ENCODE data around the gene CRTC2. TPM values are rescaled to one million over a fixed set of nuclear protein-coding genes. Genes with fewer than 3 reads are reported as not detected.

The CRTC2 gene
- total RNA-seq, 4 donors from 2014 or later, result 14.3 to 28.1 (median 21.1) TPM

GRCh38 chr1:153977250-153978240 lies 19.1 kb upstream of the CRTC2 start, which contains the start of gene JTB:
Gene JTB, minus strand, starts transcription at chr1:153977674. Its CDS starts 422 bp downstream, at chr1:153977252.
- intact Hi-C loops (cut with DNase I; ENCODE audit: low total_unique reads), result loop anchor here (5.0 kb wide), 1 partner anchor 180 kb away; no protein-coding TSS in a partner anchor
- 0 to 1% methylated on average over 38 to 47 of the region's 75 CpGs for WGBS, 2 donors

GRCh38 chr1:153976819-153977249 lies 18.4 kb upstream of the CRTC2 start:
- DNase-seq (ENCODE audit: low spot score in 2 of 2), result no peak
- intact Hi-C loops (cut with DNase I; ENCODE audit: low total_unique reads), result loop anchor here (5.0 kb wide), 1 partner anchor 180 kb away; no protein-coding TSS in a partner anchor
- TF ChIP-seq POLR2A (IDR thresholded peaks at IDR 0.05) (no peak), CTCF (IDR thresholded peaks at IDR 0.05) (no peak)
- 0 to 1% methylated on average over 16 of the region's 16 CpGs for WGBS, 2 donors
- peak overlapping the region; percentile 87 for H3K4me3 ChIP-seq (ENCODE audit: low read depth, poor library complexity, severe bottlenecking)

More at GRCh38 chr1:153977250-153978240, 19.1 kb upstream of the CRTC2 start, which contains the start of gene JTB:
- peak; percentile 88 to 98 for DNase-seq (ENCODE audit: low spot score in 2 of 2)
- H3K4me3 ChIP-seq (ENCODE audit: low read depth, poor library complexity, severe bottlenecking), result peak within 1 kb of the TSS; percentile 87
- TF ChIP-seq POLR2A (IDR thresholded peaks at IDR 0.05) (peak in 1 of 2 donors; percentile 82), CTCF (IDR thresholded peaks at IDR 0.05) (no peak)

GRCh38 chr1:153973525-153973924 lies 15.1 kb upstream of the CRTC2 start:
- DNase-seq (ENCODE audit: low spot score in 2 of 2), result no peak
- 75 to 82% methylated on average over 7 of the region's 7 CpGs for WGBS, 2 donors
- no peak overlapping the region for H3K4me3 ChIP-seq (ENCODE audit: low read depth, poor library complexity, severe bottlenecking)
- intact Hi-C loops (cut with DNase I; ENCODE audit: low total_unique reads), result no loop called here
- no peak for TF ChIP-seq CTCF (IDR thresholded peaks at IDR 0.05)
- TF ChIP-seq POLR2A (IDR thresholded peaks at IDR 0.05), result no peak

GRCh38 chr1:153973071-153973470 lies 14.7 kb upstream of the CRTC2 start:
- DNase-seq (ENCODE audit: low spot score in 2 of 2), result no peak
- WGBS, 2 donors, result 90 to 91% methylated on average over 3 of the region's 3 CpGs

GRCh38 chr1:153970346-153970745 lies 11.9 kb upstream of the CRTC2 start:
- TF ChIP-seq CTCF (IDR thresholded peaks at IDR 0.05) (no peak), POLR2A (IDR thresholded peaks at IDR 0.05) (no peak)
- 82 to 89% methylated on average over 2 of the region's 2 CpGs for WGBS, 2 donors
- intact Hi-C loops (cut with DNase I; ENCODE audit: low total_unique reads), result no loop called here
- no peak for DNase-seq (ENCODE audit: low spot score in 2 of 2)
- no peak overlapping the region for H3K4me3 ChIP-seq (ENCODE audit: low read depth, poor library complexity, severe bottlenecking)

More at GRCh38 chr1:153973071-153973470, 14.7 kb upstream of the CRTC2 start:
- no peak for TF ChIP-seq CTCF (IDR thresholded peaks at IDR 0.05)
- TF ChIP-seq POLR2A (IDR thresholded peaks at IDR 0.05), result no peak
- intact Hi-C loops (cut with DNase I; ENCODE audit: low total_unique reads), result no loop called here
- no peak overlapping the region for H3K4me3 ChIP-seq (ENCODE audit: low read depth, poor library complexity, severe bottlenecking)
